Colonic mucosa (tissue), 4 donors: ENCODE data around the gene TCERG1L. TPM values are rescaled to one million over a fixed set of nuclear protein-coding genes. Genes with fewer than 3 reads are reported as not detected.

Experiments used
- DNase-seq: peaks from one replicate; pipeline ENCODE4 v3.0.0-alpha.2; 2020
- H3K27ac ChIP-seq: fragments of 200-600 bp; one replicate; pipeline ENCODE4 v1.8.0; 2021
- H3K27me3 ChIP-seq: fragments of 200-600 bp; one replicate; pipeline ENCODE4 v1.8.0; 2021
- H3K36me3 ChIP-seq: fragments of 200-600 bp; one replicate; pipeline ENCODE4 v1.8.0; 2021
- H3K4me1 ChIP-seq: fragments of 200-600 bp; one replicate; pipeline ENCODE4 v1.8.0; 2021; ENCODE audit warnings: mild to moderate bottlenecking
- H3K4me3 ChIP-seq: fragments of 200-600 bp; one replicate; pipeline ENCODE4 v1.8.0; 2021
- H3K9ac ChIP-seq, 2 donors: one replicate each; pipeline ENCODE4 v1.7.0; 2013; ENCODE audit warnings: control low read depth in 2 of 2, low read depth in 2 of 2, low read length in 2 of 2
- H3K9me3 ChIP-seq: fragments of 200-600 bp; one replicate; pipeline ENCODE4 v1.8.0; 2021
- CTCF ChIP-seq: fragments of 200-600 bp; IDR thresholded peaks from one replicate; pipeline ENCODE4 v1.8.0; 2022; ENCODE audit warnings: antibody characterized with exemption, mild to moderate bottlenecking
- intact Hi-C: fragments of 100-400 bp; cut with DNase I; formaldehyde crosslinking; loops from one replicate; pipeline ENCODE4 v1.14.1; 2022
- total RNA-seq, 2 donors: library from RNA; stranded (reverse); fragmentation: NEBNext Ultra II Directional in 1 of 2; extraction: Animal tissue kit (Norgen Biotek cat#: 25700) in 1 of 2; gene quantifications; one replicate each; pipeline ENCODE4 v1.2.1, GENCODE V29; 2021
- donor health status: healthy.
- donor health status: DM: no; HTN: no; CAD: no.
- donor health status: DM: no; HTN: no; CAD: no.

TCERG1L gene
- total RNA-seq, 2 donors from 2014 or later = not detected

GRCh38 chr10:131223422-131223821 lies 88.1 kb downstream of the TCERG1L start:
- TF ChIP-seq CTCF = no peak
- no peak overlapping the region for H3K4me3 ChIP-seq
- H3K4me1 ChIP-seq = no peaks in the 10 kb centered on the region
- no peaks in the 10 kb centered on the region for H3K36me3 ChIP-seq
- DNase-seq = no peak
- H3K27ac ChIP-seq = no peak overlapping the region
- no peaks in the 10 kb centered on the region for H3K27me3 ChIP-seq
- no peaks in the 10 kb centered on the region for H3K9me3 ChIP-seq
- H3K9ac ChIP-seq = no peak overlapping the region
- intact Hi-C loops = no loop called here

- no peaks in the 10 kb centered on the region for H3K27me3 ChIP-seq
- H3K36me3 ChIP-seq = no peaks in the 10 kb centered on the region
- H3K4me3 ChIP-seq = no peak overlapping the region
- H3K27ac ChIP-seq = no peak overlapping the region
- TF ChIP-seq CTCF = no peak
- H3K4me1 ChIP-seq = no peaks in the 10 kb centered on the region
- H3K9me3 ChIP-seq = no peaks in the 10 kb centered on the region
- H3K9ac ChIP-seq = no peak overlapping the region
- DNase-seq = no peak
- intact Hi-C loops = no loop called here
Measured at GRCh38 chr10:131222986-131223385, 88.5 kb downstream of the TCERG1L start.

DNA sequence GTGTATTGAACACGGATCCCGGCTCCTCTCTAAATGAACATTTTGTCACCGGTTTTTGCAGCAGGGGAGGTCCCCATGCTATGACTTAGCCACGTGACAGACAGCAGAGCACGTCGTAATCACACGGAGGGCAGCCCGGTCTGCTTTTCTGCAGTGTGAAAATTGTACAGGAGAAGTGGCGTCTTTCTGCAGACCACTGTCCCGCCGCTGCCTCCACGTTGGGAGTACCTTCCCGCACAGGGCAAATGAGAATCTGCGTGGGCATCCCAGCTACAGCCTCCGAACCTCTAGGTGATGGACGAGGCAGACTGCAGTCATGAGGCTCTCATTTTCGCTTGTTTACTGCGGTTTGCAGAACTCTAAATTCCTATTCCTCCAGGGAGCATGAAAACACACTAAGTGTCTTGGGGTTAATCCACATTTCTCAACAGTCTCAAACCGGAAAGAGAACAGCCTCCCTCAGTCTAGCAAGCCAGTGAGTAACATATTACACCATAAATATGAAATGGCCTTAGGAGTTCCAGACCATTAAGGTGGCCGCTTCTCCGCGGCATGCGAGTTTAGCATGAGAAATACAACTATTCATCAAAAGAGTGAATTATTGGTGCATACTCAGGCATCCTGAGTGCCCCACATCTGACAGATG lies 89.8 kb downstream of the TCERG1L start:
- no peaks in the 10 kb centered on the region for H3K27me3 ChIP-seq
- no peak for TF ChIP-seq CTCF
- H3K27ac ChIP-seq = no peak overlapping the region
- no peaks in the 10 kb centered on the region for H3K9me3 ChIP-seq
- no peak overlapping the region for H3K9ac ChIP-seq
- H3K4me3 ChIP-seq = no peak overlapping the region
- no peaks in the 10 kb centered on the region for H3K4me1 ChIP-seq
- intact Hi-C loops = no loop called here
- no peaks in the 10 kb centered on the region for H3K36me3 ChIP-seq
- no peak for DNase-seq

DNA sequence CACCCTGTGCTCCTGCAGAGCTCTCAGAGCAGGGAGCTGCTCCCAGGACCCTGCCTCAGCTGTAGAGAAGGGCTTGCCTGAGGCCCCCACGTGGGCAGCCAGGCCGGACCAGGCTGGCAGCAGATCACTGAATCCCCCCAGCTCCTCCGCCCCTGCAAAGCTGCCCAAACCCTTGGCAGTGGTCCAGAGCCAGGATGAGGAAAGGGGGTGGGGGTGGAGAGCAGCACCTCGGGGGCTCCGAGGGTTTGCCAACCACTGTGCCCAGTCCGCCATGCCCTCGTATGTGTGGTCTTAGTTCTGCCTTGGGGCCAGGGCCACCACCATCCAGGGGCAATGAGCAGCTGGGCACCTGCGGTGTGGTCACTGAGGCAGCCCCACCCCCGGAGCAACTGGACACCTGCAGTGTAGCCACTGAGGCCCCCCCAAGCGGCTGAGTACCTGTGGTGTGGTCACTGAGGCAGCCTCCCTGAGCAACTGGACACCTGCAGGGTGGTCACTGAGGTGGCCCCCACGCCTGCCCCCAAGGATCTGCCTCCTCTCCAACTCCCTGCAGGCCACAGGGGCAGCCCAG lies 90.8 kb downstream of the TCERG1L start:
- H3K27ac ChIP-seq = no peak overlapping the region
- DNase-seq = no peak
- intact Hi-C loops = no loop called here
- TF ChIP-seq CTCF = no peak
- no peaks in the 10 kb centered on the region for H3K27me3 ChIP-seq
- no peak overlapping the region for H3K4me3 ChIP-seq
- no peaks in the 10 kb centered on the region for H3K4me1 ChIP-seq
- H3K9ac ChIP-seq = no peak overlapping the region
- no peaks in the 10 kb centered on the region for H3K9me3 ChIP-seq
- no peaks in the 10 kb centered on the region for H3K36me3 ChIP-seq

DNA sequence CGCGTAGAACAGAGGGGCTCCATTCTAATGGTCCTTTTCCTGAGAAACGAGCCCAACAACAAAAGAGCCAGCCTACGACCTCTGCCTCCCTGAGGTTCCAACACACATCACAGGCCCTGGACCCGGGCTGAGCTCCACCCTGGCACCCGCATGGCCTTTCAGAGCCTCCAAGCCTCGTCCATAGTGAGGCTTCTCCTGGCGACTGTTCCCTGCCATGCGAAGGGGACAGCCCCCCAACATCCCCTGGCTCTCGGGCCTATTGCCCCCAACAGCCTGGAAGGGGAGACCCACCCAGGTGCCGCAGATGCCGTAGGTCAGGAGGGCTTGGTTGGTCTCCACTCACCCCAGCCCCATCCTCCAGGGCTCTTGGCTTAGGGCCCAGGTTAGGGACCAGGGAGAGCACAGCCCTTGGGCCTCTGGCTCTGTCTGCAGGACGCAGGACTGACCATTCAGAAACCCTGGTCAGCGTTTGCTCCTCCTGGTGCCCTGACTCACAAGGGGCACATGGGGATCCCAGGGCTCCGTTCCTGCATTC lies 91.5 kb downstream of the TCERG1L start:
- Histone ChIP-seq H3K4me1 (no peaks in the 10 kb centered on the region), H3K4me3 (no peak overlapping the region), H3K36me3 (no peaks in the 10 kb centered on the region), H3K27me3 (no peaks in the 10 kb centered on the region), H3K27ac (no peak overlapping the region), H3K9me3 (no peaks in the 10 kb centered on the region), H3K9ac (no peak overlapping the region)
- no peak for TF ChIP-seq CTCF
- intact Hi-C loops = no loop called here
- DNase-seq = no peak
